SK-N-MC (cell line): ENCODE results near the gene PLA2G4D.

Source experiments
- EZH2 ChIP-seq: fragments of 200-600 bp; sonication (generic); IDR thresholded peaks from one replicate; pipeline ENCODE4 v1.6.1; 2017; ENCODE audit warnings: antibody characterized with exemption
- FOXP2 ChIP-seq: optimal IDR thresholded peaks from 2 replicates; pipeline ENCODE3; 2011; ENCODE audit warnings: mild to moderate bottlenecking, moderate library complexity; ENCODE audit not compliant: insufficient read depth; ENCODE audit errors: extremely low read length, control extremely low read depth
- POLR2AphosphoS5 ChIP-seq: IDR thresholded peaks from 2 replicates; pipeline ENCODE4 v1.6.1; 2012; ENCODE audit warnings: mild to moderate bottlenecking, low read depth, low read length, borderline replicate concordance

GRCh38 chr15:42090370-42090769 lies 4.0 kb downstream of the PLA2G4D start:
- TF ChIP-seq EZH2 (no peak), POLR2AphosphoS5 (no peak), FOXP2 (no peak)
